ENCODE measurements around the gene RPSA. TPM values are rescaled to one million over a fixed set of nuclear protein-coding genes. Genes with fewer than 3 reads are reported as not detected.
A peak's percentile ranks its signal among the peaks of the same experiment; 100 is the strongest.

Gene RPSA
- total and polyA plus RNA-seq, 9 of the 15 experiments (the other 6 are each of a cell fraction or from before 2014, with no cell fraction given) = 2,290 to 4,272 (median 2,730) TPM

- TF ChIP-seq IRF1 (CRISPR knock-in tag; IDR thresholded peaks at IDR 0.05; ENCODE audit: borderline replicate concordance) (no peak; the same call in 1 of the 2 replicates), ZHX1 (conservative IDR thresholded peaks at IDR 0.05; ENCODE audit: low read length) (no peak), FOXK2 (conservative IDR thresholded peaks at IDR 0.05 in 1 of 2, IDR thresholded peaks at IDR 0.05 in 1 of 2; ENCODE audit: low read depth in 2 of 2) (peak in 1 of 2 experiments; percentile 38; a peak in 2 of 4 replicates), POLR2H (tag; IDR thresholded peaks at IDR 0.05; ENCODE audit: low read depth) (peak; percentile 77), ZNF184 (CRISPR knock-in tag; IDR thresholded peaks at IDR 0.05) (no peak), FOXJ3 (CRISPR knock-in tag; IDR thresholded peaks at IDR 0.05) (no peak), SIRT6 (IDR thresholded peaks at IDR 0.05; ENCODE audit: low read depth, low read length) (no peak), JUNB (CRISPR knock-in tag; conservative IDR thresholded peaks at IDR 0.05) (no peak), EWSR1 (IDR thresholded peaks at IDR 0.05; ENCODE audit: borderline replicate concordance, low read depth, partially characterized antibody) (no peak), ZNF217 (CRISPR knock-in tag; IDR thresholded peaks at IDR 0.05) (no peak), MITF (IDR thresholded peaks at IDR 0.05) (peak; percentile 97), ZNF551 (CRISPR knock-in tag; IDR thresholded peaks at IDR 0.05) (no peak), ZNF699 (CRISPR knock-in tag; IDR thresholded peaks at IDR 0.05; ENCODE audit: insufficient replicate concordance) (no peak), MECOM (CRISPR knock-in tag; IDR thresholded peaks at IDR 0.05) (no peak), BRF1 (IDR thresholded peaks at IDR 0.05; ENCODE audit: borderline replicate concordance, extremely low read depth, insufficient read length) (no peak), ELK3 (CRISPR knock-in tag; IDR thresholded peaks at IDR 0.05) (no peak), C11orf30 (IDR thresholded peaks at IDR 0.05; ENCODE audit: low read depth) (peak; percentile 80), POLR2B (IDR thresholded peaks at IDR 0.05; ENCODE audit: low read depth, partially characterized antibody) (peak; percentile 50), ZNF512 (tag; IDR thresholded peaks at IDR 0.05) (no peak), ZNF785 (CRISPR knock-in tag; IDR thresholded peaks at IDR 0.05) (no peak)
These were observed 23.3 kb upstream of the RPSA start, which contains the start of gene SLC25A38 (continued) for GRCh38 chr3:39383045-39383880.
